Coronary artery (tissue), 2 donors: ENCODE results near the gene APOBEC3B.
A peak's percentile ranks its signal among the peaks of the same experiment; 100 is the strongest.

Source experiments
- DNase-seq: peaks from one replicate; pipeline ENCODE4 v3.0.0-alpha.2; 2017; ENCODE audit warnings: low spot score
- H3K27ac ChIP-seq, 2 donors: fragments of 200-600 bp; sonication (generic); one replicate each; pipeline ENCODE4 v1.5.1; 2016 to 2019
- H3K4me3 ChIP-seq: fragments of 200-600 bp; sonication (generic); 2 replicates; pipeline ENCODE4 v1.5.1; 2016; ENCODE audit warnings: mild to moderate bottlenecking, moderate library complexity
- CTCF ChIP-seq: fragments of 200-600 bp; sonication (generic); IDR thresholded peaks from one replicate; pipeline ENCODE4 v1.5.1; 2019; ENCODE audit warnings: antibody characterized with exemption

APOBEC3B gene

DNA sequence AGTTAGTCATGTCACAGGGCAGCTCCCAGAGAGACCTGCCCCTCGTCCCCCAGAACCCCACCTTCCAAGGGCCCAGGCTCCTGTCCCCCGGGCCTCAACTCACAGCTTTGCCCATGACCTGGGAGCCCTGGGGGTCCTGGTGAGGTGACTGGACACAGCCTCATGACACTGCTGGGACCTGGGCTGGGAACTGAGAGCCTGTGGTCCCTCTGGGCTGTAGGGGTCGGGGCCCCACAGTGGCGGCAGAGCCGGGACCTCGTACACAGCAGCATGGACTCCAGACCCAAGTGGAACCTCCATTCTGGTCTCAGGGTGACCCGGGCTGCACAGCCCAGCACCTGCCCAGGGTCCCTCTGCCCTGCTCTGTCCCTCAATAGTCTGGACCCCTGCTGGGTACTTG lies 17.8 kb upstream of the APOBEC3B start:
- Histone ChIP-seq H3K27ac (no peak overlapping the region), H3K4me3 (no peak overlapping the region)
- TF ChIP-seq CTCF, result no peak
- DNase-seq, result no peak

DNA sequence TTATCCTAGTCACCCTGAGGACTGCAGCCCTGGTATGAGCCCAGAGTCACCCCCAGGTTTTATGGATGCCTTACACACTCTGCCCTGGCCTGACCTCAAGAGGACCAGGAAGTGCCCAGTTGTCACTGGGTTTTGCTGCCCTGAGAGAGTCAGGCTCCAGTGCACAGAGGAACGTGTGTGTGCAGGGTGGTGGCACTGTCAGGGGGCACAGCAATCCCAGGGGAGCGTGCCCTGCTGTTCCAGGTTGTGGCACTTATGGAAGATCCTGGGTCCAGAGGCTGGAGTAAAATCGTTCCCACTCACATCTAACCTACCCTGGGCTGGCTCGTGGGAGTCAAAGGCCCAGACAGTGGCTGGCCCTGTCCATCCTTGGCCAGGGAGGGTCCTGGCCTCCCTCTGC lies 17.2 kb upstream of the APOBEC3B start:
- DNase-seq, result no peak
- Histone ChIP-seq H3K27ac (no peak overlapping the region), H3K4me3 (no peak overlapping the region)
- no peak for TF ChIP-seq CTCF

- no peak for TF ChIP-seq CTCF
- no peak for DNase-seq
- H3K27ac ChIP-seq, result no peak overlapping the region
- no peak overlapping the region for H3K4me3 ChIP-seq
Observed at GRCh38 chr22:38965614-38966379, 16.4 kb upstream of the APOBEC3B start.

DNA sequence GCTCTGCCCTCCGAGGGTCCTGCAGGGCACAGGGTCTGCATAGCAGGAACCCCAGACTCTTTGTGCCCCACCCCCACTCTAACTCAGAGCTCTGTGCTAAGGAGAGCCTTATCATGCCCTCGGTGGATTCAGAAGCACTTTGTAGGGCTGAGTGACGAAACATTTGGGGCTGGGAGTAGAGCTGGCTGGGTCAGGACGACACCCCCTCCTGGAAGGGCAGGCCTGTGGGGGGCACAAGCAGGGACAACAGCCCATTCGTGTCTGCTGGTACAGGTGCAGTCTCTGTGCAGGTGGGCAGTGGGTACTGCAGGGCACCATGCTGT lies 15.8 kb upstream of the APOBEC3B start:
- Histone ChIP-seq H3K27ac (no peak overlapping the region), H3K4me3 (no peak overlapping the region)
- DNase-seq, result no peak
- no peak for TF ChIP-seq CTCF

DNA sequence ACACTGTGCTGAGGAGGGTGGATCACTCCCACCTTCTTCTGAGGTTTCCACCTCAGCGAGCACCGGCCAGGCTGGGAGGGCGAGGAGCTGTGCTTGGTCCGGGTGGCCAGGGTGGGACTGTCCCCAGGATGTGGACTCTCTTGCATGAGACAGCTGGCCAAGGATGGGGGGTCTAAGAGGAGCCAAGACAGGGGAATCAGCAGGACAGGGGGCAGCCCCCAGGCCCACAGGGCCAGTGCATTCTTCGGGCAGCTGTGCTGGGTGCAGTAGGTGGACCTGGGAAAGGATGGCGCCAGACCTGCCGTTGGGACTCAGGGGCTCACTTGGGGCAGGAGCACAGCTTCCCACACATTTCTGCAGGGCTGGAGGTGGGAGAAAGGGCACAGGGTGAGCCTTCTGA lies 15.2 kb upstream of the APOBEC3B start:
- Histone ChIP-seq H3K27ac (no peak overlapping the region), H3K4me3 (no peak overlapping the region)
- TF ChIP-seq CTCF, result no peak
- no peak for DNase-seq

DNA sequence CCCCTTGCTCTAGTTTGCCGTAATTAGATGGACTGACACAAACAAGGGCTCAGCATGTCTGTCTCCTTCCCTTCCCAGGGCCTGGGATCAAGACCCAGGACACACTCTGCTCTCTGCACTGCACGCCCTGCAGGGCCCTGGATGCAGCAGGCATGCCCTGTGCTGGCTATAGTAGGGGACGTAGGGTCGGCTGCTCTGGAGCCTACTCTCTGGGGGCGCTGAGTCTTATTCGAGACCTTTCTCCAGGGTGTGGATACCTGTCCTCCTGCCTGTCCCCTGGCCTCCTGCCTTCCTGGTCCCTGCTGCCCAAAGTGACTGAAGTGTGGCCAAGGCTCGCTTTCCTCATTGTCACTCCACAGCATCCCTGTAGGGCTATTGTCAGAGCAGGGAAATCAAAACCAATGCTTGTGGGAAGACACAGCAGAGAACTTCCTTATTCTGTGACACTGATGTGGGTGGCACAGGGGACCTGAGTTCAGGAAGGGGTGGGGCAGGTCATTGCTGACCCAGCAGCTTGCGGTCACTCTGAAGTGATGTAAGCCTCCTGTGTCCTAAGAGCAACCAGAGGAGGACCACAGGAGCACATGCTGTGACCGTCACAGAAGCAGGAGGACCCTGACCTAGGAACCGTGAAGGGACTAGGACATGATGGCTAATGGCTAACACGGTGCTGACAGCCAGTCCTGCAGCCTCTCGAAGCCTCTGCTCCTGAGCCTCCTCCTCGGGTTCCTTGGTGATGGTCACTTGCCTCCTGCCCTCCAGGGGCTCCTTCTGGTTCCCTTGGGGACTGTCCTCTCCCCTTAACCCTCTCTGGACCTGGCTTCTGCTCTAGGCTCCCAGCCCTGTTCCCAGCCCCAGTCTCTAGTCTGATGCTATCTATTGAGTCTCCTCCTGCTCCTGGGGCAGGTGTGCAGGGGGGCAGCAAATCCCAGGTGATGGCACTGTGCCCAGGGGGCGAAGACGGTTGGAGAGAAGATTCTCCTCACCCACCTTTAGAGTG lies 14.4 kb upstream of the APOBEC3B start:
- TF ChIP-seq CTCF, result no peak
- no peak overlapping the region for H3K4me3 ChIP-seq
- DNase-seq, result peak; percentile 74
- no peak overlapping the region for H3K27ac ChIP-seq
